GM23338 (cell line): ENCODE measurements around the gene GBF1. TPM values are rescaled to one million over a fixed set of nuclear protein-coding genes. Genes with fewer than 3 reads are reported as not detected.

Source experiments
- ATAC-seq: fragments of 200-7000 bp; cut with Tn5 transposase; 3 replicates; pipeline ENCODE4 v1.9.1; 2020
- DNase-seq: peaks from one replicate; pipeline ENCODE4 v3.0.0-alpha.2; 2015; ENCODE audit warnings: low spot score
- H2AFZ ChIP-seq: fragments of 200-600 bp; sonication (generic); 2 replicates; pipeline ENCODE4 v1.8.0; 2016; ENCODE audit warnings: antibody characterized with exemption, mild to moderate bottlenecking, moderate library complexity
- H3F3A ChIP-seq: fragments of 200-600 bp; sonication (generic); replicated peaks from 2 replicates; pipeline ENCODE4 v1.8.0; 2017; ENCODE audit warnings: antibody characterized with exemption, mixed run types, low read depth
- H3K27ac ChIP-seq: fragments of 200-600 bp; sonication (generic); 2 replicates; pipeline ENCODE4 v1.6.1; 2016; ENCODE audit warnings: low read depth
- H3K27me3 ChIP-seq: fragments of 200-600 bp; sonication (generic); 2 replicates; pipeline ENCODE4 v1.8.0; 2016; ENCODE audit warnings: mild to moderate bottlenecking, mixed run types, moderate library complexity; ENCODE audit not compliant: insufficient read depth
- H3K36me3 ChIP-seq: fragments of 200-600 bp; sonication (generic); 2 replicates; pipeline ENCODE4 v1.8.0; 2016; ENCODE audit warnings: mild to moderate bottlenecking; ENCODE audit not compliant: insufficient read depth
- H3K4me1 ChIP-seq: fragments of 200-600 bp; sonication (generic); 2 replicates; pipeline ENCODE4 v1.8.0; 2016; ENCODE audit warnings: mild to moderate bottlenecking, moderate library complexity; ENCODE audit not compliant: insufficient read depth
- H3K4me2 ChIP-seq: fragments of 200-600 bp; sonication (generic); 2 replicates; pipeline ENCODE4 v1.7.1; 2017; ENCODE audit warnings: mixed run types
- H3K4me3 ChIP-seq: fragments of 200-600 bp; sonication (generic); 2 replicates; pipeline ENCODE4 v1.6.1; 2016; ENCODE audit warnings: mixed run types
- H3K79me2 ChIP-seq: fragments of 200-600 bp; sonication (generic); replicated peaks from 2 replicates; pipeline ENCODE4 v1.8.0; 2017; ENCODE audit warnings: mild to moderate bottlenecking; ENCODE audit not compliant: insufficient read depth
- H3K9me2 ChIP-seq: fragments of 200-600 bp; sonication (generic); 2 replicates; pipeline ENCODE4 v1.8.0; 2017; ENCODE audit not compliant: insufficient read depth
- H4K20me1 ChIP-seq: fragments of 200-600 bp; sonication (generic); replicated peaks from 2 replicates; pipeline ENCODE4 v1.8.0; 2017; ENCODE audit warnings: mild to moderate bottlenecking; ENCODE audit not compliant: insufficient read depth
- H3K27ac Mint-ChIP-seq: 2 replicates; pipeline ENCODE4 v1.8.0; 2020; ENCODE audit warnings: inconsistent platforms, mild to moderate bottlenecking, moderate library complexity, mixed read lengths
- H3K27me3 Mint-ChIP-seq: 3 replicates; pipeline ENCODE4 v1.8.0; 2022; ENCODE audit warnings: low read depth, mild to moderate bottlenecking, moderate library complexity, mixed read lengths, inconsistent platforms; ENCODE audit not compliant: insufficient read depth, poor library complexity
- H3K36me3 Mint-ChIP-seq: 3 replicates; pipeline ENCODE4 v1.8.0; 2021; ENCODE audit warnings: low read depth, mild to moderate bottlenecking, inconsistent platforms, moderate library complexity, mixed read lengths
- H3K4me1 Mint-ChIP-seq: 3 replicates; pipeline ENCODE4 v1.8.0; 2020; ENCODE audit warnings: mild to moderate bottlenecking, inconsistent platforms, mixed read lengths
- H3K4me3 Mint-ChIP-seq: 3 replicates; pipeline ENCODE4 v1.8.0; 2021; ENCODE audit warnings: moderate library complexity, mild to moderate bottlenecking, inconsistent platforms, mixed read lengths
- H3K9me3 Mint-ChIP-seq: 3 replicates; pipeline ENCODE4 v1.8.0; 2020; ENCODE audit warnings: moderate library complexity, mild to moderate bottlenecking, inconsistent platforms, mixed read lengths
- CREB1 ChIP-seq: fragments of 250-450 bp; sonication (Bioruptor Pico); IDR thresholded peaks from 2 replicates; pipeline ENCODE4 v1.5.0; 2020; ENCODE audit warnings: low read depth, mild to moderate bottlenecking, moderate library complexity
- ETS1 ChIP-seq: IDR thresholded peaks from 2 replicates; pipeline ENCODE4 v1.6.1; 2016; ENCODE audit warnings: antibody characterized with exemption
- EZH2 ChIP-seq: fragments of 200-600 bp; sonication (generic); IDR thresholded peaks from one replicate; pipeline ENCODE4 v1.8.0; 2017; ENCODE audit warnings: antibody characterized with exemption, mild to moderate bottlenecking, low read depth; ENCODE audit not compliant: unreplicated experiment
- EZH2phosphoT487 ChIP-seq: fragments of 200-600 bp; sonication (generic); IDR thresholded peaks from one replicate; pipeline ENCODE4 v1.8.1; 2018; ENCODE audit warnings: antibody characterized with exemption; ENCODE audit not compliant: unreplicated experiment
- JUNB ChIP-seq: IDR thresholded peaks from one replicate; pipeline ENCODE4 v1.6.1; 2016; ENCODE audit warnings: antibody characterized with exemption; ENCODE audit not compliant: unreplicated experiment
- NANOG ChIP-seq: IDR thresholded peaks from 2 replicates; pipeline ENCODE4 v1.6.1; 2016; ENCODE audit warnings: antibody characterized with exemption, borderline replicate concordance
- POLR2AphosphoS5 ChIP-seq: IDR thresholded peaks from 2 replicates; pipeline ENCODE4 v1.6.1; 2016; ENCODE audit warnings: antibody characterized with exemption, low read depth
- STAT1 ChIP-seq: IDR thresholded peaks from one replicate; pipeline ENCODE4 v1.6.1; 2016; ENCODE audit warnings: antibody characterized with exemption; ENCODE audit not compliant: unreplicated experiment
- ZNF114 ChIP-seq: fragments of 250-450 bp; sonication (Bioruptor Pico); IDR thresholded peaks from 2 replicates; pipeline ENCODE4 v1.5.0; 2020; ENCODE audit warnings: mild to moderate bottlenecking, moderate library complexity
- ZNF331 ChIP-seq: fragments of 250-450 bp; sonication (Bioruptor Pico); IDR thresholded peaks from 2 replicates; pipeline ENCODE4 v1.5.0; 2020; ENCODE audit warnings: low read depth, mild to moderate bottlenecking, moderate library complexity
- polyA plus RNA-seq: library from polyadenylated mRNA; unstranded; fragments of >200 nt; fragmentation: Nextera tagmentation; extraction: Ambion mirVana; gene quantifications from 2 replicates; pipeline ENCODE4 v1.2.1, GENCODE V29; 2016
- total RNA-seq: library from RNA; depleted of rRNA; stranded (reverse); fragments of >200 nt; shearing (Covaris generic); gene quantifications from 2 replicates; pipeline ENCODE4 v1.2.3, GENCODE V29; 2014
- TF ChIP-seq, protein P1 (sequence below): fragments of 250-450 bp; sonication (Bioruptor Pico); IDR thresholded peaks from 2 replicates; pipeline ENCODE4 v1.5.0; 2020; ENCODE audit warnings: mild to moderate bottlenecking, moderate library complexity
- TF ChIP-seq, protein P2 (sequence below): IDR thresholded peaks from one replicate; pipeline ENCODE4 v1.6.1; 2018; ENCODE audit warnings: antibody characterized with exemption; ENCODE audit not compliant: unreplicated experiment
- TF ChIP-seq, protein P3 (sequence below), 2 experiments: fragments of 200-600 bp in 1 of 2; sonication (generic) in 1 of 2; conservative IDR thresholded peaks; 2 replicates each; pipeline versions ENCODE4 v1.5.1 to v1.6.1; 2016 to 2017; ENCODE audit warnings: antibody characterized with exemption in 2 of 2, low read depth in 2 of 2, mild to moderate bottlenecking in 2 of 2, moderate library complexity in 1 of 2

Gene GBF1
- total and polyA plus RNA-seq, 2 experiments from 2014 or later, result 6.5 to 27.2 TPM

- Mint-ChIP-seq H3K4me1 (peaks cover 38% of the 10 kb centered on the region), H3K27me3 (peaks cover 50% of the 10 kb centered on the region), H3K36me3 (peaks cover 2% of the 10 kb centered on the region; the same call in 1 of the 3 replicates), H3K4me3 (no peak overlapping the region; the same call in 2 of the 3 replicates), H3K9me3 (no peaks in the 10 kb centered on the region), H3K27ac (no peak overlapping the region)
- H3K4me2 ChIP-seq, result no peak overlapping the region
- H3K9me2 ChIP-seq, result no peaks in the 10 kb centered on the region
- H3K4me1 ChIP-seq, result peaks cover 19% of the 10 kb centered on the region
- H3K4me3 ChIP-seq, result no peak overlapping the region
- H3K79me2 ChIP-seq, result no peaks in the 10 kb centered on the region
- H4K20me1 ChIP-seq, result no peaks in the 10 kb centered on the region
- H3K27me3 ChIP-seq, result peaks cover 40% of the 10 kb centered on the region
- H2AFZ ChIP-seq, result no peak overlapping the region
- no peak for ATAC-seq
- H3K36me3 ChIP-seq, result no peaks in the 10 kb centered on the region
- peak; percentile 79 for DNase-seq
- H3K27ac ChIP-seq, result no peak overlapping the region
- TF ChIP-seq ZNF114 (CRISPR knock-in tag), result no peak
- no peak for TF ChIP-seq ETS1
- TF ChIP-seq, protein P1, sequence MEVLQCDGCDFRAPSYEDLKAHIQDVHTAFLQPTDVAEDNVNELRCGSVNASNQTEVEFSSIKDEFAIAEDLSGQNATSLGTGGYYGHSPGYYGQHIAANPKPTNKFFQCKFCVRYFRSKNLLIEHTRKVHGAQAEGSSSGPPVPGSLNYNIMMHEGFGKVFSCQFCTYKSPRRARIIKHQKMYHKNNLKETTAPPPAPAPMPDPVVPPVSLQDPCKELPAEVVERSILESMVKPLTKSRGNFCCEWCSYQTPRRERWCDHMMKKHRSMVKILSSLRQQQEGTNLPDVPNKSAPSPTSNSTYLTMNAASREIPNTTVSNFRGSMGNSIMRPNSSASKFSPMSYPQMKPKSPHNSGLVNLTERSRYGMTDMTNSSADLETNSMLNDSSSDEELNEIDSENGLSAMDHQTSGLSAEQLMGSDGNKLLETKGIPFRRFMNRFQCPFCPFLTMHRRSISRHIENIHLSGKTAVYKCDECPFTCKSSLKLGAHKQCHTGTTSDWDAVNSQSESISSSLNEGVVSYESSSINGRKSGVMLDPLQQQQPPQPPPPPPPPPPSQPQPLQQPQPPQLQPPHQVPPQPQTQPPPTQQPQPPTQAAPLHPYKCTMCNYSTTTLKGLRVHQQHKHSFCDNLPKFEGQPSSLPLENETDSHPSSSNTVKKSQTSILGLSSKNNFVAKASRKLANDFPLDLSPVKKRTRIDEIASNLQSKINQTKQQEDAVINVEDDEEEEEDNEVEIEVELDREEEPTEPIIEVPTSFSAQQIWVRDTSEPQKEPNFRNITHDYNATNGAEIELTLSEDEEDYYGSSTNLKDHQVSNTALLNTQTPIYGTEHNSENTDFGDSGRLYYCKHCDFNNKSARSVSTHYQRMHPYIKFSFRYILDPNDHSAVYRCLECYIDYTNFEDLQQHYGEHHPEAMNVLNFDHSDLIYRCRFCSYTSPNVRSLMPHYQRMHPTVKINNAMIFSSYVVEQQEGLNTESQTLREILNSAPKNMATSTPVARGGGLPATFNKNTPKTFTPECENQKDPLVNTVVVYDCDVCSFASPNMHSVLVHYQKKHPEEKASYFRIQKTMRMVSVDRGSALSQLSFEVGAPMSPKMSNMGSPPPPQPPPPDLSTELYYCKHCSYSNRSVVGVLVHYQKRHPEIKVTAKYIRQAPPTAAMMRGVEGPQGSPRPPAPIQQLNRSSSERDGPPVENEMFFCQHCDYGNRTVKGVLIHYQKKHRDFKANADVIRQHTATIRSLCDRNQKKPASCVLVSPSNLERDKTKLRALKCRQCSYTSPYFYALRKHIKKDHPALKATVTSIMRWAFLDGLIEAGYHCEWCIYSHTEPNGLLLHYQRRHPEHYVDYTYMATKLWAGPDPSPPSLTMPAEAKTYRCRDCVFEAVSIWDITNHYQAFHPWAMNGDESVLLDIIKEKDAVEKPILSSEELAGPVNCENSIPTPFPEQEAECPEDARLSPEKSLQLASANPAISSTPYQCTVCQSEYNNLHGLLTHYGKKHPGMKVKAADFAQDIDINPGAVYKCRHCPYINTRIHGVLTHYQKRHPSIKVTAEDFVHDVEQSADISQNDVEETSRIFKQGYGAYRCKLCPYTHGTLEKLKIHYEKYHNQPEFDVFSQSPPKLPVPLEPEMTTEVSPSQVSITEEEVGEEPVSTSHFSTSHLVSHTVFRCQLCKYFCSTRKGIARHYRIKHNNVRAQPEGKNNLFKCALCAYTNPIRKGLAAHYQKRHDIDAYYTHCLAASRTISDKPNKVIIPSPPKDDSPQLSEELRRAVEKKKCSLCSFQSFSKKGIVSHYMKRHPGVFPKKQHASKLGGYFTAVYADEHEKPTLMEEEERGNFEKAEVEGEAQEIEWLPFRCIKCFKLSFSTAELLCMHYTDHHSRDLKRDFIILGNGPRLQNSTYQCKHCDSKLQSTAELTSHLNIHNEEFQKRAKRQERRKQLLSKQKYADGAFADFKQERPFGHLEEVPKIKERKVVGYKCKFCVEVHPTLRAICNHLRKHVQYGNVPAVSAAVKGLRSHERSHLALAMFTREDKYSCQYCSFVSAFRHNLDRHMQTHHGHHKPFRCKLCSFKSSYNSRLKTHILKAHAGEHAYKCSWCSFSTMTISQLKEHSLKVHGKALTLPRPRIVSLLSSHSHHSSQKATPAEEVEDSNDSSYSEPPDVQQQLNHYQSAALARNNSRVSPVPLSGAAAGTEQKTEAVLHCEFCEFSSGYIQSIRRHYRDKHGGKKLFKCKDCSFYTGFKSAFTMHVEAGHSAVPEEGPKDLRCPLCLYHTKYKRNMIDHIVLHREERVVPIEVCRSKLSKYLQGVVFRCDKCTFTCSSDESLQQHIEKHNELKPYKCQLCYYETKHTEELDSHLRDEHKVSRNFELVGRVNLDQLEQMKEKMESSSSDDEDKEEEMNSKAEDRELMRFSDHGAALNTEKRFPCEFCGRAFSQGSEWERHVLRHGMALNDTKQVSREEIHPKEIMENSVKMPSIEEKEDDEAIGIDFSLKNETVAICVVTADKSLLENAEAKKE (CRISPR knock-in tag), result no peak
- TF ChIP-seq EZH2phosphoT487, result no peak
- TF ChIP-seq ZNF331, result no peak
- no peak for TF ChIP-seq POLR2AphosphoS5
- no peak for TF ChIP-seq NANOG
- TF ChIP-seq, protein P2, sequence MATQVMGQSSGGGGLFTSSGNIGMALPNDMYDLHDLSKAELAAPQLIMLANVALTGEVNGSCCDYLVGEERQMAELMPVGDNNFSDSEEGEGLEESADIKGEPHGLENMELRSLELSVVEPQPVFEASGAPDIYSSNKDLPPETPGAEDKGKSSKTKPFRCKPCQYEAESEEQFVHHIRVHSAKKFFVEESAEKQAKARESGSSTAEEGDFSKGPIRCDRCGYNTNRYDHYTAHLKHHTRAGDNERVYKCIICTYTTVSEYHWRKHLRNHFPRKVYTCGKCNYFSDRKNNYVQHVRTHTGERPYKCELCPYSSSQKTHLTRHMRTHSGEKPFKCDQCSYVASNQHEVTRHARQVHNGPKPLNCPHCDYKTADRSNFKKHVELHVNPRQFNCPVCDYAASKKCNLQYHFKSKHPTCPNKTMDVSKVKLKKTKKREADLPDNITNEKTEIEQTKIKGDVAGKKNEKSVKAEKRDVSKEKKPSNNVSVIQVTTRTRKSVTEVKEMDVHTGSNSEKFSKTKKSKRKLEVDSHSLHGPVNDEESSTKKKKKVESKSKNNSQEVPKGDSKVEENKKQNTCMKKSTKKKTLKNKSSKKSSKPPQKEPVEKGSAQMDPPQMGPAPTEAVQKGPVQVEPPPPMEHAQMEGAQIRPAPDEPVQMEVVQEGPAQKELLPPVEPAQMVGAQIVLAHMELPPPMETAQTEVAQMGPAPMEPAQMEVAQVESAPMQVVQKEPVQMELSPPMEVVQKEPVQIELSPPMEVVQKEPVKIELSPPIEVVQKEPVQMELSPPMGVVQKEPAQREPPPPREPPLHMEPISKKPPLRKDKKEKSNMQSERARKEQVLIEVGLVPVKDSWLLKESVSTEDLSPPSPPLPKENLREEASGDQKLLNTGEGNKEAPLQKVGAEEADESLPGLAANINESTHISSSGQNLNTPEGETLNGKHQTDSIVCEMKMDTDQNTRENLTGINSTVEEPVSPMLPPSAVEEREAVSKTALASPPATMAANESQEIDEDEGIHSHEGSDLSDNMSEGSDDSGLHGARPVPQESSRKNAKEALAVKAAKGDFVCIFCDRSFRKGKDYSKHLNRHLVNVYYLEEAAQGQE, result no peak
- no peak for TF ChIP-seq EZH2
- no peak for TF ChIP-seq JUNB
- TF ChIP-seq CREB1 (CRISPR knock-in tag), result no peak
- TF ChIP-seq, protein P3, sequence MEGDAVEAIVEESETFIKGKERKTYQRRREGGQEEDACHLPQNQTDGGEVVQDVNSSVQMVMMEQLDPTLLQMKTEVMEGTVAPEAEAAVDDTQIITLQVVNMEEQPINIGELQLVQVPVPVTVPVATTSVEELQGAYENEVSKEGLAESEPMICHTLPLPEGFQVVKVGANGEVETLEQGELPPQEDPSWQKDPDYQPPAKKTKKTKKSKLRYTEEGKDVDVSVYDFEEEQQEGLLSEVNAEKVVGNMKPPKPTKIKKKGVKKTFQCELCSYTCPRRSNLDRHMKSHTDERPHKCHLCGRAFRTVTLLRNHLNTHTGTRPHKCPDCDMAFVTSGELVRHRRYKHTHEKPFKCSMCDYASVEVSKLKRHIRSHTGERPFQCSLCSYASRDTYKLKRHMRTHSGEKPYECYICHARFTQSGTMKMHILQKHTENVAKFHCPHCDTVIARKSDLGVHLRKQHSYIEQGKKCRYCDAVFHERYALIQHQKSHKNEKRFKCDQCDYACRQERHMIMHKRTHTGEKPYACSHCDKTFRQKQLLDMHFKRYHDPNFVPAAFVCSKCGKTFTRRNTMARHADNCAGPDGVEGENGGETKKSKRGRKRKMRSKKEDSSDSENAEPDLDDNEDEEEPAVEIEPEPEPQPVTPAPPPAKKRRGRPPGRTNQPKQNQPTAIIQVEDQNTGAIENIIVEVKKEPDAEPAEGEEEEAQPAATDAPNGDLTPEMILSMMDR (conservative IDR thresholded peaks at IDR 0.05; ENCODE audit: low read depth in 2 of 2), result no peak
- TF ChIP-seq STAT1, result no peak
- peaks cover 9% of the 10 kb centered on the region for H3F3A ChIP-seq
Measured at GRCh38 chr10:102413053-102413705, 167.8 kb downstream of the GBF1 start.
